Heart left ventricle (tissue), 16 donors: ENCODE measurements around the gene HTR3B. TPM values are rescaled to one million over a fixed set of nuclear protein-coding genes. Genes with fewer than 3 reads are reported as not detected.

ENCODE experiments used
- ATAC-seq, 4 donors: fragments of 200-7000 bp; cut with Tn5 transposase; one replicate each; pipeline ENCODE4 v1.9.1; 2020 to 2022; ENCODE audit warnings: moderate library complexity in 4 of 4, mild to moderate bottlenecking in 3 of 4, moderate number of reproducible peaks in 1 of 4
- DNase-seq, 5 donors: peaks; one replicate each; pipeline ENCODE4 v3.0.0-alpha.2; 2020
- H3K27ac ChIP-seq, 12 donors: fragments of 200-600 bp; sonication (generic) in 4 of 12; one replicate each; pipeline versions ENCODE4 v1.5.0 to v1.8.0; 2016 to 2022; ENCODE audit warnings: mild to moderate bottlenecking in 2 of 12
- H3K27me3 ChIP-seq, 9 donors: fragments of 200-600 bp; sonication (generic) in 2 of 9; one replicate each; pipeline versions ENCODE4 v1.5.1 to v1.8.0; 2016 to 2022; ENCODE audit warnings: mild to moderate bottlenecking in 3 of 9
- H3K36me3 ChIP-seq, 9 donors: fragments of 200-600 bp; sonication (generic) in 2 of 9; one replicate each; pipeline versions ENCODE4 v1.5.0 to v1.8.0; 2018 to 2022; ENCODE audit warnings: mild to moderate bottlenecking in 2 of 9
- H3K4me1 ChIP-seq, 12 donors: fragments of 200-600 bp; sonication (generic) in 4 of 12; one replicate each; pipeline versions ENCODE4 v1.5.0 to v1.8.0; 2016 to 2022; ENCODE audit warnings: mild to moderate bottlenecking in 3 of 12
- H3K4me3 ChIP-seq, 12 donors: fragments of 200-600 bp; sonication (generic) in 4 of 12; one replicate each; pipeline versions ENCODE4 v1.5.0 to v1.8.0; 2017 to 2022; ENCODE audit warnings: mild to moderate bottlenecking in 9 of 12, moderate library complexity in 4 of 12
- H3K9me3 ChIP-seq, 12 donors: fragments of 200-600 bp; sonication (generic) in 4 of 12; one replicate each; pipeline versions ENCODE4 v1.5.0 to v1.8.0; 2016 to 2022; ENCODE audit warnings: mild to moderate bottlenecking in 1 of 12
- CTCF ChIP-seq, 12 donors: fragments of 200-600 bp; sonication (generic) in 4 of 12; IDR thresholded peaks; one replicate each; pipeline versions ENCODE4 v1.5.0 to v1.8.0; 2018 to 2022; ENCODE audit warnings: antibody characterized with exemption in 12 of 12, mild to moderate bottlenecking in 5 of 12
- POLR2A ChIP-seq, 2 donors: fragments of 450-650 bp; IDR thresholded peaks; one replicate each; pipeline ENCODE4 v1.6.1; 2017; ENCODE audit warnings: antibody characterized with exemption in 2 of 2, mild to moderate bottlenecking in 2 of 2, moderate library complexity in 2 of 2
- WGBS, 4 donors: extraction: QIAGEN DNeasy Blood & Tissue Kit in 2 of 4; methylation state at CpG; one replicate each; pipeline versions ENCODE4 v1.1.5 to v1.1.7; 2013 to 2018; 5-methylcytosine and 5-hydroxymethylcytosine counted together
- intact Hi-C, 10 donors: fragments of 100-400 bp; cut with DNase I; formaldehyde crosslinking; loops; one replicate each; pipeline versions ENCODE4 v1.11.1 to v1.14.2; 2022
- polyA plus RNA-seq, 2 donors: library from polyadenylated mRNA; stranded (reverse); fragments of 200-250 nt; gene quantifications; one replicate each; pipeline ENCODE4 v1.2.3, GENCODE V29; 2013
- total RNA-seq, 9 donors: library from RNA; depleted of rRNA in 2 of 9; stranded (reverse); fragments of >200 nt in 2 of 9; fragmentation: NEBNext Ultra II Directional in 3 of 9; extraction: Animal tissue kit (Norgen Biotek cat#: 25700) in 3 of 9; gene quantifications; one replicate each; pipeline versions ENCODE4 v1.1.0 to v1.2.4, GENCODE V29; 2016 to 2023
- donor health status: ischemic (EF 13 %, LVEDD 7.1; RV severe dilation, severe dysfunction).
- donor health status: healthy with polysubstance abuse.
- donor health status: DM: no; HTN: yes; CAD: no.
- donor health status: DM: no; HTN: no; CAD: no.
- donor health status: ischemic (EF 25% LVEDD 6.9; RV normal size, moderate dysfunction).
- donor health status: ischemic (EF 25% LVEDD 5.7; RV mildly dilated, moderate dysfunction).
- donor health status: healthy.
- donor health status: DM: yes; HTN: yes; CAD: no.
- donor health status: ischemic (EF 35%, LVEDD 5.7; RV mildly dilated, moderate dysfunction).
- donor health status: nonischemic (EF 11% LVEDD 7.7; RV severe dilation, severe dysfunction).
- donor health status: DM: yes; HTN: yes; CAD: no.
- donor health status: PGD.
- donor health status: ischemic (EF 29% LVEDD 5.4; RV normal size, mild dysfunction).
- donor health status: nonischemic (EF 23%, LVEDD 6.1; RV moderate dilation, normal function).

The HTR3B gene
- total and polyA plus RNA-seq, 11 donors = not detected

- DNase-seq (no peak), ATAC-seq (no peak)
- Histone ChIP-seq H3K27ac (peak overlapping the region; percentile 80 to 98 (median 90)), H3K4me1 (peaks cover 0 to 49% (median 19%) of the 10 kb centered on the region in 12 donors), H3K9me3 (no peaks in the 10 kb centered on the region), H3K27me3 (no peaks in the 10 kb centered on the region), H3K4me3 (peak overlapping the region; percentile 60 to 90 (median 80)), H3K36me3 (no peaks in the 10 kb centered on the region)
- intact Hi-C loops = loop anchor here in 1 of 10 donors (10.0 kb wide), 1 partner anchor 300 kb away; no protein-coding TSS in a partner anchor
- TF ChIP-seq CTCF (IDR thresholded peaks at IDR 0.05) (no peak), POLR2A (IDR thresholded peaks at IDR 0.05) (no peak)
- 1 to 4% (median 3%) methylated on average over 19 of the region's 19 CpGs for WGBS, 4 donors
Observed at GRCh38 chr11:113874581-113875233, 29.9 kb upstream of the HTR3B start.

- Histone ChIP-seq H3K36me3 (no peaks in the 10 kb centered on the region), H3K27ac (peak within 1 kb of the TSS; percentile 81 to 99 (median 96)), H3K27me3 (no peaks in the 10 kb centered on the region), H3K4me1 (peaks cover 0 to 43% (median 17%) of the 10 kb centered on the region in 12 donors), H3K4me3 (peak within 1 kb of the TSS; percentile 60 to 90 (median 80)), H3K9me3 (no peaks in the 10 kb centered on the region)
- TF ChIP-seq CTCF (IDR thresholded peaks at IDR 0.05) = peak in 2 of 12 donors; percentile 19 to 29
- TF ChIP-seq POLR2A (IDR thresholded peaks at IDR 0.05) = peak; percentile 81 to 92
- ATAC-seq (peak; percentile 64 to 93 (median 82)), DNase-seq (peak; percentile 98 to 99 (median 98))
- intact Hi-C loops = loop anchor here in 1 of 10 donors (10.0 kb wide), 1 partner anchor 299 kb away; no protein-coding TSS in a partner anchor
- 0 to 1% (median 0%) methylated on average over 5 to 95 of the region's 95 CpGs for WGBS, 4 donors
Observed at GRCh38 chr11:113875234-113876073, 29.1 kb upstream of the HTR3B start, which contains the start of gene USP28. TSS of gene USP28 (minus strand) at chr11:113875572. CDS start at chr11:113875501, 71 bp downstream.

GRCh38 chr11:113876074-113876797 lies 28.4 kb upstream of the HTR3B start:
- intact Hi-C loops = loop anchor here in 1 of 10 donors (10.0 kb wide), 1 partner anchor 299 kb away; no protein-coding TSS in a partner anchor
- 81 to 84% (median 82%) methylated on average over 24 of the region's 24 CpGs for WGBS, 4 donors
- Histone ChIP-seq H3K4me1 (peaks cover 0 to 40% (median 13%) of the 10 kb centered on the region in 12 donors), H3K27ac (peak overlapping the region; percentile 81 to 99 (median 96)), H3K4me3 (peak overlapping the region; percentile 35 to 90 (median 79)), H3K36me3 (no peaks in the 10 kb centered on the region), H3K27me3 (no peaks in the 10 kb centered on the region), H3K9me3 (no peaks in the 10 kb centered on the region)
- TF ChIP-seq POLR2A (IDR thresholded peaks at IDR 0.05) (no peak), CTCF (IDR thresholded peaks at IDR 0.05) (no peak)
- ATAC-seq = no peak
- DNase-seq = no peak
